ENCODE results near the gene DLGAP1.
"Not testable (repeated sequence)": the region's sequence is repeated elsewhere in the genome, so short reads cannot be mapped to it uniquely, and the experiment has no call there.

The DLGAP1 gene

DNA sequence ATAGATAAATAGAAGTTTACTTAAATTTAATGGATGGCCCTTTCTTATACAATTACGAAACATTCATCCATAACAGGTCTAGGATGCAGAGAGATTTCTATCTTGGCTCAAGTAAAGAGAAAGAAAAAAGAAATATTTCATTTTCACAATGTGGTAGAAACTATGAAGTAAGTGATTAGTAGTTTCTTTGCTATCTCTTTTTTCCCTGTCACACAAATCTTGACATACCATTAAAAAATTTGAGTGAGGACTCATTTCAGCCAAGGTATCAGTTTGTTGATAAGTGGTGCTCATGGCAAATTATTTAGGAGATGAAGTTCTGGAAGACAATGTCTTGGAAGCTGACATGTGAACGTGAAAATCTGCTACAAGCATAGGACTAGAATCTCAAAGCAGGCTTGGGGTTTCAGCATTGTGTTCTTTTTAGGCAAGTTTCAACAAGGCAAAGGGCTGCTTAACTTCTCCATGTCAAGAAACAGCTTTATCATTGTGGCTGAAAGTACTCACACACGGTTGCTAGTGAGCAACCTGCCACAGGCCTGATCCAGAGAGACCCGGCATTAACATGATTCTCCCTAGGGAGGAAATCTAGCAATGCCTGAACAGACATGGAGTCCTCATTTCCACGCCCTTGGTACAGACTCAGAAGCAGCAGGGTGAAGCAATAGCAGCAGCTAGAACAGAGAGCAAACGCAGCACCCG, 414.6 kb downstream of the DLGAP1 start:
- H3K4me3 ChIP-seq (ENCODE audit: low read depth, low read length), result no peak overlapping the region
- no peak for DNase-seq (ENCODE audit: low read depth)

- DNase-seq (ENCODE audit: low read depth), result no peak
- no peak overlapping the region for H3K4me3 ChIP-seq (ENCODE audit: low read depth, low read length)
Measured at GRCh38 chr18:4035521-4035920, 419.6 kb downstream of the DLGAP1 start.

DNA sequence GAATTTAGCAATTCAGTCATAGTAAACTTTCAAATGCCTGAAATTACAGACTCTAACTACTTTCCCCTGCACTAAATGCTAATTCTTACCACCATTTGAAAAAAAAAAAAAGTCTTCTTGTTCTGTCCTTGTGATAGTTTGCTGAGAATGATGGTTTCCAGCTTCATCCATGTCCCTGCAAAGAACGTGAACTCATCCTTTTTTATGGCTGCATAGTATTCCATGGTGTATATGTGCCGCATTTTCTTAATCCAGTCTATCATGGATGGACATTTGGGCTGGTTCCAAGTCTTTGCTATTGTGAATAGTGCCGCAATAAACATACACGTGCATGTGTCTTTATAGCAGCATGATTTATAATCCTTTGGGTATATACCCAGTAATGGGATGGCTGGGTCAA, 420.3 kb downstream of the DLGAP1 start:
- H3K4me3 ChIP-seq (ENCODE audit: low read depth, low read length); DNase-seq (ENCODE audit: low read depth): not testable (repeated sequence)

DNA sequence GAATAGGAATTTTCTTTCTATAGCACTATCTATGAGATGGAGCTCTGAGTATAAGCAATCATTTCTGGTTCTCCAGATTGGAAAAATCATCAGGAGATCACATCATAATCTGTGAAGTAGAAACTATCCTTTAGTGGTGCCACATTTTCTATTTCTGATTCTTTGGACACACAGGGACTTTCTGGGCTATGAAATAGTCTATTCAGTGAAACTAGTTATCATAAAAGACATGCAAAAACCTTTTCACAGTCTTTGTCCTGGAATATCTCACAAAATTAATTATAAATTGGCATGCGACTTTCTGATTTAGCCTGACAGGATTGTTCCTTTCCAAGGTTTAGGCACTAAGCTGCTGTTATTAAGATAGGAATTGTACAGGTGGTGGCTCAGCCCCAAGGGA, 428.6 kb downstream of the DLGAP1 start:
- no peak for DNase-seq (ENCODE audit: low read depth)
- H3K4me3 ChIP-seq (ENCODE audit: low read depth, low read length), result no peak overlapping the region

DNA sequence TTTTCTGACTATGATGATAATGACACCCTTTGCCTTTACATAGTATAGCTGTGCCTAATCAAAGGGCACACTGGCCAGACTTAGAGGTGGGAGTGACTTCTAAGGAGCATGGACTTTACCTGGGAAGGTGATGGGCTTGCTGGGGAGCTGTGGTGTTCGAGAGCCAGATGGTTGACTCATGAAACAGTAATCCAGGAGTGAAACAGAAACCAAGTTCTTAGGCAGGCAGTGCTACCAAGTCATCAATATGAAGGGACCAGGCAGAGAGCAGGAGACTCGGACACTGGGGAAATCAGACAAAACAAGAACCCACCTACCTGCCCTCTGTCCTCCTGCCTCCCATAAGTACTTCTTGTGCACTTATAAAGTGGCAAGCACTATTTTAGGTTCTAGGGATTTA, 430.4 kb downstream of the DLGAP1 start:
- no peak for DNase-seq (ENCODE audit: low read depth)
- no peak overlapping the region for H3K4me3 ChIP-seq (ENCODE audit: low read depth, low read length)

DNA sequence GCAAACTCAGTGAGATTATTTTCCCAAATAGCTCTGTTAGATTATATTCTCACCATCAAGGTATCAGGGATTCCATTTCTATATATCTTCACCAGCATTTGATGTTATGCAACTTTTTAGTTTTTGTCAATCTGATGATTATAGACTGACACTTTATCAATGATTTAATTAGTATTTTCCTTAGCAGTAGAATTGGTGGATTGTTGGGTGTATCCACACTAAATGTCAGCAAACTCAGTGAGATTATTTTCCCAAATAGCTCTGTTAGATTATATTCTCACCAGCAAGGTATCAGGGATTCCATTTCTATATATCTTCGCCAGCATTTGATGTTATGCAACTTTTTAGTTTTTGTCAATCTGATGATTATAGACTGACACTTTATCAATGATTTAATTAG, 432.4 kb downstream of the DLGAP1 start:
- not testable (repeated sequence) for H3K4me3 ChIP-seq (ENCODE audit: low read depth, low read length); DNase-seq (ENCODE audit: low read depth)

DNA sequence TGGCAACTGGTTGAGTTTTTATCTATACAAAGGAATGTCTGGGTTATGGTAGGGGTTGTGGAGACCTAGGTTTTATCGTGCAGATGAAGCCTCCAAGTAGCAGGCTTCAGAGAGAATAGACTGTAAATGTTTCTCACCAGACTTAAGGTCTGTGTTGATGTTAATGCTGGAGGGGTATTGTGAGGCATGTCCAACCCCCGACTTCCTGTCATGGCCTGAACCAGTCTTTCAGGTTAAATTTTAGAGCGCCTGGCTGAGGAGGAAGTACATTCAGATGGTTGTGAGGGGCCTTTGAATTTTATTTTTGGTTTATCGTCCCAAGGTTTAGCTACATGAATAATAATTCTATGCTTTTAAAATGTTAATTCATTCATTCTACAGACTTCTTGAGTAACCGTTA, 435.1 kb downstream of the DLGAP1 start:
- DNase-seq (ENCODE audit: low read depth), result no peak
- H3K4me3 ChIP-seq (ENCODE audit: low read depth, low read length), result no peak overlapping the region

GRCh38 chr18:4017480-4017879, 437.6 kb downstream of the DLGAP1 start:
- DNase-seq (ENCODE audit: low read depth), result no peak
- H3K4me3 ChIP-seq (ENCODE audit: low read depth, low read length), result no peak overlapping the region

GRCh38 chr18:4016391-4017049, 438.6 kb downstream of the DLGAP1 start:
- DNase-seq (ENCODE audit: low read depth), result no peak
- H3K4me3 ChIP-seq (ENCODE audit: low read depth, low read length), result no peak overlapping the region

- DNase-seq (ENCODE audit: low read depth), result no peak
- no peak overlapping the region for H3K4me3 ChIP-seq (ENCODE audit: low read depth, low read length)
Measured at GRCh38 chr18:4007846-4008245, 447.3 kb downstream of the DLGAP1 start.

DNA sequence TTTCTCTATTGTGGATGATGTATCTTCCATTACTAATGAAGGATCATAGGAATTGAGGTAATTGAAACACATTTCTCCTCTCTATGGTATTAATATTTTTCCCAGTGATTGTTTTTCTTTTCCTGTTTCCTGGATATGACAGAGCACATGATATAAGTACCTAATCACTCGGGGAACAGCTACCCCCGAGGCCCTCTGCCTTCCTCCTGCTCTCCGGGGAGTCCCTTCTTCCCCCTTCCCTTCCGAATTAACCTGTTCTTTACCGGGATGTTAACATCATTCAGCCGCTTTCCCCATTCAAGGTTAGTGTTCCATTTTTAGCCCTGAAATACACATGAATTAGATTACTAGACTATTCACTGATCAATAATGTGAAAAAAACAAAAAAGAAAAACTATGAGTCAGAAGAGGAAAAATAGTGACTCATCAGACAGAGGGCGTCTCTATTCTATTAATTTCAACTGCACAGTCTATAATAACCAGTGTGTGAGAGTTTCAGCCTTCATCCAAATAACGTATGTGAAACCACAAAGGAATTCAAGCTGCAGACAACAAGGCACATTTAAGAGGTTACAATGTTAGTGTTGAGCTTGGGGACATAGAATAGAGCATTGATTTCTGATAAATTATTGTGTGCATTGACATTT, 450.8 kb downstream of the DLGAP1 start:
- peak; percentile 28 for DNase-seq (ENCODE audit: low read depth)
- H3K4me3 ChIP-seq (ENCODE audit: low read depth, low read length), result no peak overlapping the region

GRCh38 chr18:3998698-3999333, 456.3 kb downstream of the DLGAP1 start:
- no peak for DNase-seq (ENCODE audit: low read depth)
- H3K4me3 ChIP-seq (ENCODE audit: low read depth, low read length), result no peak overlapping the region

DNA sequence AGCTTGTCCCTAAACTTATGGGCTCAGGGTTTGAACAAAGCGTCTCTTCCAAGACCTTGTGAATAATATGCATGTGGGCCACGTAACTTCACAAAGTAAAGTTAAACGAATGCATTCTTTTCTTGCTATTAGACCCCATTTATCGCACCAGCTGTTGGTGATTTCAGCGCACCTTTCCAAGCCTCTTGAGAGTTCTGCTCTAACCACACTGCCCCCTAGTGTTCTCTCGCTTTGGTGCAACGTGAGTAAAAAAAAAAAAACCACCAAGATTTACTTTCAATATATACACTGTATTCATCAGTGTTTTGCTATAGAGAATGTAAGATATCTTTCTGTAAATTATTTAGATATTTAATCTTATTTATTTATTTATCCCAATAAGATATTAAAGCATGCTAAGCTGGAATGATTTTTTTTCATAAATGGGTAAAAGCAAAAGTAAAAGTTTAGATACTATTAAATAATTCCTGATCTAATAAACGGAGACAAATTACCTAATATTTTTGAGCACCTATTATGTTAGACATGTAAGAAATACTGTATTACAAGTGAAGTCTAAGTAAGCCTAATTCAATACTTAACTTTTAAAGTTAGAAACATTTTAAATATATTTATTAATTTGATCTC, 459.5 kb downstream of the DLGAP1 start:
- H3K4me3 ChIP-seq (ENCODE audit: low read depth, low read length), result no peak overlapping the region
- no peak for DNase-seq (ENCODE audit: low read depth)

GRCh38 chr18:3993941-3994687, 461.0 kb downstream of the DLGAP1 start:
- H3K4me3 ChIP-seq (ENCODE audit: low read depth, low read length), result no peak overlapping the region

GRCh38 chr18:3985664-3986063, 469.4 kb downstream of the DLGAP1 start:
- H3K4me3 ChIP-seq (ENCODE audit: low read depth, low read length), result no peak overlapping the region
- DNase-seq (ENCODE audit: low read depth), result no peak

More at GRCh38 chr18:3993941-3994687, 461.0 kb downstream of the DLGAP1 start:
- no peak for DNase-seq (ENCODE audit: low read depth)

DNA sequence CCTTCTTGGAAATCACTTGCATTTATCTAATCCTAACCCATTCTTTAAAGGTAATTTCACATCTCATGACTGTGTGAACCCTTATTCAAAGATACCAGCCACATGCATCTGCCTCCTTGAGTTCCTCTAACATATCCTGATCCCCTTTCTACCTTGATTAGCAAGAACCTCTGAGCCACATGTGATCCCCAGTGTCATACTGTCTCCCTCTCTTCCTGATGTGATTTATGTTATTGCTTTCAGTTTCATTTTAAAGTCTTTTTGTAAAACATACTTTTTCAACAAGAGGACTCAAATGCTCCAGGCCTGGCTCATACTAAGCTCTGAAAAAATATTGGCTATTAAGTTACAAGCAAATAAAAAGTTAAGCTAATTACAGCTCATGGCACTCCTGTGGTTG, 470.1 kb downstream of the DLGAP1 start:
- no peak overlapping the region for H3K4me3 ChIP-seq (ENCODE audit: low read depth, low read length)
- DNase-seq (ENCODE audit: low read depth), result no peak

GRCh38 chr18:3984163-3984757, 470.8 kb downstream of the DLGAP1 start:
- no peak overlapping the region for H3K4me3 ChIP-seq (ENCODE audit: low read depth, low read length)
- no peak for DNase-seq (ENCODE audit: low read depth)

DNA sequence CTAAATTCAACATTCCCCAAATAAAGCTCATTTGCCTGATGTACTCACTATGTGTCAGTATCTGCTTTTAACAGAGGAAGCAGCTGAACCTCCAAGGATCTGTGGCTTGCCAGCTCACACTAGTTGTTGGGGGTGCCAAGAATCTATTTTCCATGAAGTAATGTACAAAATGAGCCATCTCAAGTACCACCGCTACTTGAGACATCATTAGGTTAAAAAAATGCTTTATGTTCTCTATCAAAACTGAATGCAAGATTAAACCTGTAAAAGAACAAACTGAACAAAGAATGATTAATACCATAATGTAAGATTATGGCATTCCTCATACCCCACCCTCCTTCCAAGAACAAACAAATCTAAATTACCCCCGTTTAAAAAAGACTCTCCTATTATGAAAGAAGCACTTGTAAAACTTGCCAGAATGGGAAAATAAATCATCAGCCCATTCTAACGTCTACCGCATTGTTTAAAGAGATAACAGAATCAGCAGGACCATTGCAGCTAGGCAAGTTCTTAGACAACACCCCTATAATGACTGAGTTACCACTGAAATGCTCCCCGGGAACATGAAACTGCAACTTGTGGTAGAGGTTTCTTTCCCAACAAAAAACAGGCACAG, 471.6 kb downstream of the DLGAP1 start:
- no peak overlapping the region for H3K4me3 ChIP-seq (ENCODE audit: low read depth, low read length)
- DNase-seq (ENCODE audit: low read depth), result peak; percentile 85
